GM12891 (cell line): ENCODE data around the gene PPP1R27.

Source experiments
- PAX5 ChIP-seq: IDR thresholded peaks from 2 replicates; pipeline ENCODE4 v1.6.1; 2011; ENCODE audit warnings: low read length, moderate library complexity, mild to moderate bottlenecking; ENCODE audit not compliant: insufficient read depth, severe bottlenecking
- POLR2A ChIP-seq: IDR thresholded peaks from 2 replicates; pipeline ENCODE4 v1.6.1; 2011; ENCODE audit warnings: low read depth, low read length, control low read depth
- POLR2AphosphoS5 ChIP-seq: IDR thresholded peaks from 2 replicates; pipeline ENCODE4 v1.6.1; 2011; ENCODE audit warnings: low read depth, low read length, control low read depth
- POU2F2 ChIP-seq: IDR thresholded peaks from 2 replicates; pipeline ENCODE4 v1.6.1; 2011; ENCODE audit warnings: low read depth, mild to moderate bottlenecking, control low read depth, low read length, moderate library complexity
- TAF1 ChIP-seq: IDR thresholded peaks from 2 replicates; pipeline ENCODE4 v1.6.1; 2011; ENCODE audit warnings: low read depth, low read length, control low read depth

GRCh38 chr17:81828656-81829055 is 6.2 kb downstream of the PPP1R27 start:
- TF ChIP-seq POLR2AphosphoS5 (no peak), POLR2A (no peak), TAF1 (no peak), PAX5 (no peak), POU2F2 (no peak)
